ENCODE data around the gene CDR2L.

DNA sequence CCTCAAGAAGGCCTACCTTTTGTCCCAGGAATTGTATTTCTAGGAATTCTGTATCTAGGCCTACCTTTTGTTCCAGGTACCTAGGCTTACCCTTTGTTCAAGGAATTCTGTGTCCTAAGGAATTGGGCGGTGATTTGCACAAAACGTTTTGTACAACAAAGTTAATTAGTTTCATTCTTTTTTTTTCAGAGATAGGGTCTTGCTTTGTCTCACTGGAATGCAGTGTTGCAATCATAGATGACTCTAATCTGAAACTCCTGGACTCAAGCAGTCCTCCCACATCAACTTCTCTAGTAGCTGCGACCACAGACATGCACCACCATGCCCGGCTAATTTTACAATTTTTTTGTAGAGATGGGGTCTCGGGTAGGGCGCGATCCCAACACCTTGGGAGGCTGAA is 7.0 kb downstream of the CDR2L start:
- TF ChIP-seq FOXM1 (IDR thresholded peaks at IDR 0.05; ENCODE audit: borderline replicate concordance) = no peak
- no peak for TF ChIP-seq SUZ12 (IDR thresholded peaks at IDR 0.05)
- no peak for TF ChIP-seq ZNF384 (IDR thresholded peaks at IDR 0.05)
- no peak for TF ChIP-seq FOXK2 (IDR thresholded peaks at IDR 0.05)
- TF ChIP-seq TARDBP (IDR thresholded peaks at IDR 0.05) = no peak
- TF ChIP-seq, protein P1, sequence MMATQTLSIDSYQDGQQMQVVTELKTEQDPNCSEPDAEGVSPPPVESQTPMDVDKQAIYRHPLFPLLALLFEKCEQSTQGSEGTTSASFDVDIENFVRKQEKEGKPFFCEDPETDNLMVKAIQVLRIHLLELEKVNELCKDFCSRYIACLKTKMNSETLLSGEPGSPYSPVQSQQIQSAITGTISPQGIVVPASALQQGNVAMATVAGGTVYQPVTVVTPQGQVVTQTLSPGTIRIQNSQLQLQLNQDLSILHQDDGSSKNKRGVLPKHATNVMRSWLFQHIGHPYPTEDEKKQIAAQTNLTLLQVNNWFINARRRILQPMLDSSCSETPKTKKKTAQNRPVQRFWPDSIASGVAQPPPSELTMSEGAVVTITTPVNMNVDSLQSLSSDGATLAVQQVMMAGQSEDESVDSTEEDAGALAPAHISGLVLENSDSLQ (IDR thresholded peaks at IDR 0.05) = no peak
- no peak for TF ChIP-seq ELF4 (IDR thresholded peaks at IDR 0.05)
- TF ChIP-seq BHLHE40 (IDR thresholded peaks at IDR 0.05; ENCODE audit: borderline replicate concordance) = no peak
